HepG2 (cell line): Measurements from ENCODE around the gene JAKMIP2. TPM values are rescaled to one million over a fixed set of nuclear protein-coding genes. Genes with fewer than 3 reads are reported as not detected.

Experiments used
- BORCS8-MEF2B ChIP-seq: sonication (generic); formaldehyde crosslinking; IDR thresholded peaks from 2 replicates; pipeline ENCODE4 v1.8.0; 2022; ENCODE audit warnings: mild to moderate bottlenecking, missing genetic modification reagents
- FOXJ3 ChIP-seq: sonication (generic); formaldehyde crosslinking; IDR thresholded peaks from 2 replicates; pipeline ENCODE4 v1.4.0; 2020; ENCODE audit warnings: missing genetic modification reagents, mild to moderate bottlenecking, borderline replicate concordance
- HMG20A ChIP-seq: IDR thresholded peaks from 2 replicates; pipeline ENCODE4 v1.6.1; 2016; ENCODE audit warnings: borderline replicate concordance
- KDM5B ChIP-seq: sonication (generic); formaldehyde crosslinking; IDR thresholded peaks from 2 replicates; pipeline ENCODE4 v1.4.0; 2020; ENCODE audit warnings: missing genetic modification reagents, mild to moderate bottlenecking, borderline replicate concordance
- KMT2B ChIP-seq: IDR thresholded peaks from 2 replicates; pipeline ENCODE4 v1.6.1; 2016; ENCODE audit warnings: missing genetic modification reagents, missing compliant biosample characterization
- MBNL3 ChIP-seq: fragments of 250-450 bp; sonication (Bioruptor Pico); conservative IDR thresholded peaks from 2 replicates; pipeline ENCODE4 v1.8.0; 2022; ENCODE audit warnings: mild to moderate bottlenecking, inconsistent platforms
- MYNN ChIP-seq: sonication (generic); formaldehyde crosslinking; IDR thresholded peaks from 2 replicates; pipeline ENCODE4 v1.4.0; 2020; ENCODE audit warnings: mild to moderate bottlenecking, low read depth, missing genetic modification reagents
- NCOA2 ChIP-seq: sonication (generic); formaldehyde crosslinking; IDR thresholded peaks from 2 replicates; pipeline ENCODE4 v1.8.0; 2022; ENCODE audit warnings: inconsistent platforms
- NFYB ChIP-seq: sonication (generic); formaldehyde crosslinking; IDR thresholded peaks from 2 replicates; pipeline ENCODE4 v1.4.0; 2020; ENCODE audit warnings: missing genetic modification reagents
- NONO ChIP-seq, 2 experiments: fragments of 450-650 bp in 1 of 2; sonication (generic) in 1 of 2; formaldehyde crosslinking in 1 of 2; IDR thresholded peaks in 1 of 2; conservative IDR thresholded peaks in 1 of 2; 2 replicates each; pipeline versions ENCODE4 v1.6.1 to v1.8.0; 2017 to 2022; ENCODE audit warnings: mild to moderate bottlenecking in 1 of 2, missing genetic modification reagents in 1 of 2, moderate library complexity in 1 of 2
- PHB2 ChIP-seq: fragments of 450-650 bp; IDR thresholded peaks from 2 replicates; pipeline ENCODE4 v1.6.1; 2018; ENCODE audit not compliant: partially characterized antibody
- SAP130 ChIP-seq: IDR thresholded peaks from 2 replicates; pipeline ENCODE4 v1.6.1; 2016; ENCODE audit warnings: low read depth
- SP140L ChIP-seq: sonication (generic); formaldehyde crosslinking; IDR thresholded peaks from 2 replicates; pipeline ENCODE4 v1.4.0; 2020; ENCODE audit warnings: missing genetic modification reagents, borderline replicate concordance
- SRSF9 ChIP-seq: fragments of 200-400 bp; formaldehyde crosslinking; IDR thresholded peaks from 2 replicates; pipeline ENCODE4 v1.6.1; 2018; ENCODE audit warnings: borderline replicate concordance, mild to moderate bottlenecking, low read depth, low read length; ENCODE audit not compliant: insufficient read depth, poor library complexity, severe bottlenecking
- TOPORS ChIP-seq: sonication (generic); formaldehyde crosslinking; IDR thresholded peaks from 2 replicates; pipeline ENCODE4 v1.8.0; 2023; ENCODE audit warnings: mild to moderate bottlenecking, missing genetic modification reagents
- ZBTB38 ChIP-seq: sonication (generic); formaldehyde crosslinking; IDR thresholded peaks from 2 replicates; pipeline ENCODE4 v1.5.1; 2020; ENCODE audit warnings: mild to moderate bottlenecking, missing genetic modification reagents
- ZNF354B ChIP-seq: sonication (generic); formaldehyde crosslinking; IDR thresholded peaks from 2 replicates; pipeline ENCODE4 v1.8.0; 2022; ENCODE audit warnings: mild to moderate bottlenecking, missing genetic modification reagents
- ZNF709 ChIP-seq: sonication (generic); formaldehyde crosslinking; IDR thresholded peaks from 2 replicates; pipeline ENCODE4 v1.5.0; 2020; ENCODE audit warnings: mild to moderate bottlenecking, missing genetic modification reagents
- ZSCAN9 ChIP-seq: IDR thresholded peaks from 2 replicates; pipeline ENCODE4 v1.6.1; 2016; ENCODE audit warnings: borderline replicate concordance
- polyA plus RNA-seq, 8 experiments: library from polyadenylated mRNA; depleted of rRNA in 3 of 8; stranded (reverse) in 7 of 8; unstranded in 1 of 8; fragments of >200 nt; fragmentation: Illumina TruSeq in 4 of 8; extraction: Trizol in 4 of 8; gene quantifications; 2 replicates each; pipeline versions ENCODE4 v1.2.1 to v1.2.3, GENCODE V29; 2011 to 2016; ENCODE audit warnings: low read depth in 4 of 8, missing spikeins in 1 of 8, mixed read lengths in 1 of 8; ENCODE audit not compliant: insufficient read depth in 1 of 8
- total RNA-seq, 5 experiments: library from RNA; depleted of rRNA; stranded (reverse); fragments of >200 nt; fragmentation: Illumina TruSeq; extraction: Trizol; gene quantifications; 2 replicates each; pipeline ENCODE4 v1.2.3, GENCODE V29; 2016; ENCODE audit warnings: low read depth in 1 of 5
- TF ChIP-seq, protein P1 (sequence below), 2 experiments: sonication (generic) in 1 of 2; formaldehyde crosslinking in 1 of 2; IDR thresholded peaks; 2 replicates each; pipeline versions ENCODE4 v1.4.0 to v1.6.1; 2016 to 2020; ENCODE audit warnings: borderline replicate concordance in 1 of 2, low read depth in 1 of 2, mild to moderate bottlenecking in 1 of 2, missing genetic modification reagents in 1 of 2
- TF ChIP-seq, protein P2 (sequence below): sonication (generic); formaldehyde crosslinking; IDR thresholded peaks from 2 replicates; pipeline ENCODE4 v1.4.0; 2020; ENCODE audit warnings: missing genetic modification reagents
- TF ChIP-seq, protein P3 (sequence below): sonication (generic); formaldehyde crosslinking; IDR thresholded peaks from 2 replicates; pipeline ENCODE4 v1.5.0; 2020; ENCODE audit warnings: missing genetic modification reagents
- TF ChIP-seq, protein P4 (sequence below): sonication (generic); formaldehyde crosslinking; IDR thresholded peaks from 2 replicates; pipeline ENCODE4 v1.4.0; 2020; ENCODE audit warnings: mild to moderate bottlenecking, missing genetic modification reagents

JAKMIP2 gene
- total and polyA plus RNA-seq, 2 of the 13 experiments (the other 11 are each of a cell fraction or from before 2014, with no cell fraction given), result 0.04 to 2.1 TPM

DNA sequence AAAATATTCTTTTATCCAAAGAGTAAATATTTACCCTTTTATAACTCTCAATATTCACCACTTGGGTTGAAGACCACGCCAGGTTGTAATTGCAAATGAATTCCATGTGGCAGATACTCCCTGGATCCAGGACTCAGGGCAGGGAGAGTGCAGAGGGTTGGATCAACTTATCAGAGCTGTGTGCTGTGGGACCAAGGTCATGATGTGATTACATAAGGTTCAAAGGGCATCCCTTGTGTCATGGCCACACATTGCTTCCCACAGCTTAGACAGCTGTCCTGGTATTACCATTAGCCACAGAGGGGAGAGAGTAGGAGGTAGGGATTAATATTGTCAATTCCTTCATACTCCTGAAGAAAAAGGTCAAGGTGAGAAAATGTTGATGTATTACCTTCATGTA, 133.9 kb downstream of the JAKMIP2 start (continued):
- TF ChIP-seq NONO (IDR thresholded peaks at IDR 0.05), result no peak
- peak; percentile 57; the same call in 1 of the 2 replicates for TF ChIP-seq NONO (CRISPR knock-in tag; conservative IDR thresholded peaks at IDR 0.05)
- no peak for TF ChIP-seq PHB2
- TF ChIP-seq KDM5B, result no peak
- TF ChIP-seq NCOA2 (CRISPR knock-in tag), result peak; percentile 83
- no peak for TF ChIP-seq ZBTB38 (CRISPR knock-in tag)
- peak; percentile 91; the same call in 1 of the 2 replicates for TF ChIP-seq ZNF709 (CRISPR knock-in tag)
- TF ChIP-seq NFYB (CRISPR knock-in tag), result no peak
- no peak for TF ChIP-seq MBNL3 (CRISPR knock-in tag)
- 0 out of 2 replicates have a peak, but pooled peaks have one; percentile 80 for TF ChIP-seq ZSCAN9
- TF ChIP-seq KMT2B (CRISPR knock-in tag), result no peak
- TF ChIP-seq SAP130 (CRISPR knock-in tag), result peak; percentile 56; the same call in 1 of the 2 replicates
- TF ChIP-seq HMG20A (CRISPR knock-in tag), result peak; percentile 95
- TF ChIP-seq, protein P1, sequence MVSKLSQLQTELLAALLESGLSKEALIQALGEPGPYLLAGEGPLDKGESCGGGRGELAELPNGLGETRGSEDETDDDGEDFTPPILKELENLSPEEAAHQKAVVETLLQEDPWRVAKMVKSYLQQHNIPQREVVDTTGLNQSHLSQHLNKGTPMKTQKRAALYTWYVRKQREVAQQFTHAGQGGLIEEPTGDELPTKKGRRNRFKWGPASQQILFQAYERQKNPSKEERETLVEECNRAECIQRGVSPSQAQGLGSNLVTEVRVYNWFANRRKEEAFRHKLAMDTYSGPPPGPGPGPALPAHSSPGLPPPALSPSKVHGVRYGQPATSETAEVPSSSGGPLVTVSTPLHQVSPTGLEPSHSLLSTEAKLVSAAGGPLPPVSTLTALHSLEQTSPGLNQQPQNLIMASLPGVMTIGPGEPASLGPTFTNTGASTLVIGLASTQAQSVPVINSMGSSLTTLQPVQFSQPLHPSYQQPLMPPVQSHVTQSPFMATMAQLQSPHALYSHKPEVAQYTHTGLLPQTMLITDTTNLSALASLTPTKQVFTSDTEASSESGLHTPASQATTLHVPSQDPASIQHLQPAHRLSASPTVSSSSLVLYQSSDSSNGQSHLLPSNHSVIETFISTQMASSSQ (IDR thresholded peaks at IDR 0.05; ENCODE audit: low read depth), result no peak
- TF ChIP-seq, protein P1 (CRISPR knock-in tag; IDR thresholded peaks at IDR 0.05; ENCODE audit: borderline replicate concordance), result peak; percentile 20; the same call in 1 of the 2 replicates
- no peak for TF ChIP-seq SRSF9
- no peak for TF ChIP-seq BORCS8-MEF2B (CRISPR knock-in tag)
- TF ChIP-seq, protein P2, sequence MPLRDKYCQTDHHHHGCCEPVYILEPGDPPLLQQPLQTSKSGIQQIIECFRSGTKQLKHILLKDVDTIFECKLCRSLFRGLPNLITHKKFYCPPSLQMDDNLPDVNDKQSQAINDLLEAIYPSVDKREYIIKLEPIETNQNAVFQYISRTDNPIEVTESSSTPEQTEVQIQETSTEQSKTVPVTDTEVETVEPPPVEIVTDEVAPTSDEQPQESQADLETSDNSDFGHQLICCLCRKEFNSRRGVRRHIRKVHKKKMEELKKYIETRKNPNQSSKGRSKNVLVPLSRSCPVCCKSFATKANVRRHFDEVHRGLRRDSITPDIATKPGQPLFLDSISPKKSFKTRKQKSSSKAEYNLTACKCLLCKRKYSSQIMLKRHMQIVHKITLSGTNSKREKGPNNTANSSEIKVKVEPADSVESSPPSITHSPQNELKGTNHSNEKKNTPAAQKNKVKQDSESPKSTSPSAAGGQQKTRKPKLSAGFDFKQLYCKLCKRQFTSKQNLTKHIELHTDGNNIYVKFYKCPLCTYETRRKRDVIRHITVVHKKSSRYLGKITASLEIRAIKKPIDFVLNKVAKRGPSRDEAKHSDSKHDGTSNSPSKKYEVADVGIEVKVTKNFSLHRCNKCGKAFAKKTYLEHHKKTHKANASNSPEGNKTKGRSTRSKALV (CRISPR knock-in tag), result no peak
- no peak for TF ChIP-seq MYNN
- TF ChIP-seq, protein P3, sequence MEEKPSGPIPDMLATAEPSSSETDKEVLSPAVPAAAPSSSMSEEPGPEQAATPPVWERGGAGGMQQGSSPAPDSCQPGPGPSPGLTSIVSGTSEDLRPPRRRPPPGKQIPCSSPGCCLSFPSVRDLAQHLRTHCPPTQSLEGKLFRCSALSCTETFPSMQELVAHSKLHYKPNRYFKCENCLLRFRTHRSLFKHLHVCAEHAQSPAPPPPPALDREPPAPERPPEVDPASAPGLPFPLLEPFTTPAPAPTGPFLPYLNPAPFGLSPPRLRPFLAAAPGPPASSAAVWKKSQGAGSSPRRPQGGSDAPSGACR (CRISPR knock-in tag), result 0 out of 2 replicates have a peak, but pooled peaks have one; percentile 44
- TF ChIP-seq ZNF354B, result no peak
- no peak for TF ChIP-seq TOPORS (CRISPR knock-in tag)
- no peak for TF ChIP-seq SP140L (CRISPR knock-in tag)
- TF ChIP-seq, protein P4, sequence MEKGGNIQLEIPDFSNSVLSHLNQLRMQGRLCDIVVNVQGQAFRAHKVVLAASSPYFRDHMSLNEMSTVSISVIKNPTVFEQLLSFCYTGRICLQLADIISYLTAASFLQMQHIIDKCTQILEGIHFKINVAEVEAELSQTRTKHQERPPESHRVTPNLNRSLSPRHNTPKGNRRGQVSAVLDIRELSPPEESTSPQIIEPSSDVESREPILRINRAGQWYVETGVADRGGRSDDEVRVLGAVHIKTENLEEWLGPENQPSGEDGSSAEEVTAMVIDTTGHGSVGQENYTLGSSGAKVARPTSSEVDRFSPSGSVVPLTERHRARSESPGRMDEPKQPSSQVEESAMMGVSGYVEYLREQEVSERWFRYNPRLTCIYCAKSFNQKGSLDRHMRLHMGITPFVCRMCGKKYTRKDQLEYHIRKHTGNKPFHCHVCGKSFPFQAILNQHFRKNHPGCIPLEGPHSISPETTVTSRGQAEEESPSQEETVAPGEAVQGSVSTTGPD (CRISPR knock-in tag), result no peak
- peak; percentile 49; the same call in 1 of the 2 replicates for TF ChIP-seq FOXJ3 (CRISPR knock-in tag)
